Measurements from ENCODE around the gene GAMT. TPM values are rescaled to one million over a fixed set of nuclear protein-coding genes. Genes with fewer than 3 reads are reported as not detected.

GAMT gene
- 113 and 124 TPM in 2 replicates for total RNA-seq (2016; rRNA removed; fragmentation: Illumina TruSeq; extraction: Trizol)
- 167 and 206 TPM in 2 replicates for total RNA-seq (2016; cell fraction: cytosol; rRNA removed; fragmentation: Illumina TruSeq; extraction: Trizol; ENCODE audit: low read depth)
- 112 and 125 TPM in 2 replicates for total RNA-seq (2016; cell fraction: insoluble cytoplasmic fraction; rRNA removed; fragmentation: Illumina TruSeq; extraction: Trizol)
- total RNA-seq (2016; cell fraction: membrane; rRNA removed; fragmentation: Illumina TruSeq; extraction: Trizol): 130 and 170 TPM in 2 replicates
- 42.6 and 51.4 TPM in 2 replicates for total RNA-seq (2016; cell fraction: nucleus; rRNA removed; fragmentation: Illumina TruSeq; extraction: Trizol)
- 115 and 120 TPM in 2 replicates for polyA plus RNA-seq (2011; rRNA removed)
- polyA plus RNA-seq (2011; cell fraction: cytosol; rRNA removed): 103 and 156 TPM in 2 replicates
- 88.3 and 90.1 TPM in 2 replicates for polyA plus RNA-seq (2011; cell fraction: nucleus; rRNA removed)
- 74.3 and 76.0 TPM in 2 replicates for polyA plus RNA-seq (2012)
- polyA plus RNA-seq (2016; cell fraction: cytosol; fragmentation: Illumina TruSeq; extraction: Trizol; ENCODE audit: low read depth): 282 and 316 TPM in 2 replicates
- polyA plus RNA-seq (2016; cell fraction: insoluble cytoplasmic fraction; fragmentation: Illumina TruSeq; extraction: Trizol; ENCODE audit: low read depth): 152 and 183 TPM in 2 replicates
- 195 and 222 TPM in 2 replicates for polyA plus RNA-seq (2016; cell fraction: membrane; fragmentation: Illumina TruSeq; extraction: Trizol; ENCODE audit: low read depth)
- 119 and 134 TPM in 2 replicates for polyA plus RNA-seq (2016; cell fraction: nucleus; fragmentation: Illumina TruSeq; extraction: Trizol; ENCODE audit: insufficient read depth, low read depth)
- polyA minus RNA-seq (2011; rRNA and poly(A)+ RNA removed; ENCODE audit: low replicate concordance): 46.3 and 144 TPM in 2 replicates
- polyA minus RNA-seq (2011; cell fraction: cytosol; rRNA and poly(A)+ RNA removed): 48.8 and 63.0 TPM in 2 replicates
- polyA minus RNA-seq (2011; cell fraction: nucleus; rRNA and poly(A)+ RNA removed): 20.3 and 21.1 TPM in 2 replicates
- percentile 80 among the genes with signal in this experiment for Bru-seq, nascent RNA
- BruChase-seq, experiment 1, labeled RNA remaining after a 6-hour chase: percentile 82 among the genes with signal in this experiment
- BruChase-seq, experiment 2, labeled RNA remaining after a 2-hour chase: percentile 73 among the genes with signal in this experiment
- long read RNA-seq, experiment 1, transcript GAMT-201 (6 exons, 1,121 nt): major isoform, 300 of 339 reads
- long read RNA-seq, experiment 1, transcript GAMT-202 (5 exons, 1,769 nt): minor isoform, 17 of 339 reads
- long read RNA-seq, experiment 1, partial matches to known transcripts: 13 of 339 reads
- long read RNA-seq, experiment 1, other reads (novel, unspliced or antisense): 7 of 339 reads
- long read RNA-seq, experiment 2, transcript GAMT-201 (6 exons, 1,121 nt): major isoform, 282 of 349 reads
- long read RNA-seq, experiment 2, transcript GAMT-202 (5 exons, 1,769 nt): minor isoform, 7 of 349 reads
- long read RNA-seq, experiment 2, partial matches to known transcripts: 21 of 349 reads
- long read RNA-seq, experiment 2, other reads (novel, unspliced or antisense): 37 of 349 reads

DNA sequence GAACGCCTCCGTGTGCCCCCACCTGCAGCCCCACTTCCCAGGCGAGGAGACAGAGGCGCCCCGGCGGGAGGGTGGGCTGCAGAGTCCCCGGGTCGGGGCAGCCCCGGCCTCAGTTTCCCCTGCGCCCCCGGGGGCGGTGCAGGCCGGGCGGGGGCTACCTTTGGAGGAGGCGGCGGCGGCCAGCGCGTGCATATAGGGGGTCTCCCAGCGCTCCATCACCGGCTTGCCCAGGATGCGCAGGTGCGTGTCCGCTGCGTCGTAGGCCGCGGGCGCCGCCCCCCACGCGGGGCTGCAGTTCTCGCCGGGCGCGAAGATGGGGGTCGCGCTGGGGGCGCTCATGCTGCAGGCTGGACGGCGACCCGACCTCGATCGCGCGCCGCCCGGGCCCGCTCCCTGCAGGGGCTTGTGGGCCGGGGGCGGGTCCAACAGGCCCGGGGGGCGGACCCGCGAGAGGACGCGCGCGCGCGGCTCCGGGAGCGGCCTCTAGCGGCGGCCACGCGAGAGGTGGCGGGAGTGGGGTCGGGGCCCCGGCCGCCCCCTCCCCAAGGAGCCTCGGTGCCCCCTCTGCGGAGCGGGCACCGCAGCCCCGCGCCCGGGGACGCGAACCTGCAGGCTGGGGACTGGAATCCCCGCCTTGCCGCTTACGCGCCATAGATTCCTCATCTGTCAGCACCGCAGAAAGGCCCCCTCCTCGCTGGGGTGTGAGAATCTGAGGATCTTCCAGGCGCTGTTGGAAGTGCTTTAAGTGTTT, at the start of gene GAMT:
Gene GAMT (minus strand): TSS at position 405 of the 751 bp plus-strand sequence. CDS start 66 bp downstream, at position 339.
- Histone ChIP-seq H3K4me3 (replicated peaks in 1 of 3; ENCODE audit: insufficient read depth in 1 of 3, low read depth in 2 of 3, low read length in 3 of 3) (peak within 1 kb of the TSS; percentile 70 to 91 (median 78)), H3K27me3 (ENCODE audit: control insufficient read depth in 1 of 2, insufficient read depth in 2 of 2, low read length in 2 of 2) (no peaks in the 10 kb centered on the region), H3K9ac (ENCODE audit: insufficient read depth, low read depth, low read length) (peak within 1 kb of the TSS; percentile 75), H3K27ac (ENCODE audit: extremely low read length, insufficient read depth, low read length) (peak within 1 kb of the TSS; percentile 85), H4K20me1 (ENCODE audit: insufficient read depth, low read length) (no peaks in the 10 kb centered on the region), H3K9me3 (ENCODE audit: low read length) (no peaks in the 10 kb centered on the region), H2AFZ (ENCODE audit: low read length) (no peak within 1 kb of the TSS), H3K36me3 (replicated peaks in 1 of 2; ENCODE audit: control insufficient read depth in 1 of 2, insufficient read depth in 2 of 2, low read length in 2 of 2) (0 out of 5 replicates have a peak, but pooled peaks cover 0 to 2% of the 10 kb centered on the region in 2 experiments), H3K4me2 (ENCODE audit: low read depth, low read length) (peak within 1 kb of the TSS; percentile 98), H3K4me1 (ENCODE audit: insufficient read depth, low read length) (peaks cover 51% of the 10 kb centered on the region), H3K79me2 (ENCODE audit: insufficient read depth, low read length) (no peaks in the 10 kb centered on the region)
- ChIA-PET POLR2A (interaction anchor here (0.7 to 1.2 kb wide), 2 partner anchors 28 to 132 kb away, joined by 3 to 4 read pairs; partner anchors contain the start of gene CIRBP), CTCF (ENCODE audit: low intra/inter-chr PET ratio, low total read pairs) (no interaction called here)
- in situ Hi-C loops (cut with HindIII; ENCODE audit: extremely low pct_ligation_motif_present, low pct_unique_long_range_greater_than_20kb): no loop called here
- BruUV-seq (replicated peaks): no TSS peak
- ATAC-seq: peak; percentile 40
- intact Hi-C loops (cut with micrococcal nuclease; ENCODE audit: unreplicated experiment): no loop called here
- WGBS (ENCODE audit: low lambda C conversion rate): no CpG with 5 or more reads among the region's 87 CpGs
- FAIRE-seq: no peak
- DNase-seq (ENCODE audit: low spot score): no peak
- TF ChIP-seq NFKB2 (CRISPR knock-in tag; IDR thresholded peaks at IDR 0.05; ENCODE audit: borderline replicate concordance) (no peak), ZFP37 (CRISPR knock-in tag; IDR thresholded peaks at IDR 0.05; ENCODE audit: borderline replicate concordance) (no peak), BRD4 (CRISPR knock-in tag; IDR thresholded peaks at IDR 0.05) (peak; percentile 79), ZBTB8A (CRISPR knock-in tag; IDR thresholded peaks at IDR 0.05; ENCODE audit: borderline replicate concordance, low read depth) (no peak), ZNF619 (CRISPR knock-in tag; IDR thresholded peaks at IDR 0.05) (no peak), PHF5A (CRISPR knock-in tag; IDR thresholded peaks at IDR 0.05; ENCODE audit: low read depth, unreplicated experiment) (no peak), CHD2 (IDR thresholded peaks at IDR 0.05; ENCODE audit: low read depth, low read length) (peak; percentile 68; the same call in 1 of the 2 replicates), CAMTA2 (CRISPR knock-in tag; IDR thresholded peaks at IDR 0.05; ENCODE audit: borderline replicate concordance) (no peak), MXI1 (IDR thresholded peaks at IDR 0.05; ENCODE audit: borderline replicate concordance, low read depth, low read length) (no peak; the same call in 2 of the 3 replicates)
- TF ChIP-seq, protein P1, sequence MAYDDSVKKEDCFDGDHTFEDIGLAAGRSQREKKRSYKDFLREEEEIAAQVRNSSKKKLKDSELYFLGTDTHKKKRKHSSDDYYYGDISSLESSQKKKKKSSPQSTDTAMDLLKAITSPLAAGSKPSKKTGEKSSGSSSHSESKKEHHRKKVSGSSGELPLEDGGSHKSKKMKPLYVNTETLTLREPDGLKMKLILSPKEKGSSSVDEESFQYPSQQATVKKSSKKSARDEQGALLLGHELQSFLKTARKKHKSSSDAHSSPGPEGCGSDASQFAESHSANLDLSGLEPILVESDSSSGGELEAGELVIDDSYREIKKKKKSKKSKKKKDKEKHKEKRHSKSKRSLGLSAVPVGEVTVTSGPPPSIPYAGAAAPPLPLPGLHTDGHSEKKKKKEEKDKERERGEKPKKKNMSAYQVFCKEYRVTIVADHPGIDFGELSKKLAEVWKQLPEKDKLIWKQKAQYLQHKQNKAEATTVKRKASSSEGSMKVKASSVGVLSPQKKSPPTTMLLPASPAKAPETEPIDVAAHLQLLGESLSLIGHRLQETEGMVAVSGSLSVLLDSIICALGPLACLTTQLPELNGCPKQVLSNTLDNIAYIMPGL (CRISPR knock-in tag; IDR thresholded peaks at IDR 0.05; ENCODE audit: borderline replicate concordance in 1 of 2, low read depth in 1 of 2): peak in 1 of 2 experiments; percentile 41; a peak in 1 of 4 replicates
- TF ChIP-seq, protein P2, sequence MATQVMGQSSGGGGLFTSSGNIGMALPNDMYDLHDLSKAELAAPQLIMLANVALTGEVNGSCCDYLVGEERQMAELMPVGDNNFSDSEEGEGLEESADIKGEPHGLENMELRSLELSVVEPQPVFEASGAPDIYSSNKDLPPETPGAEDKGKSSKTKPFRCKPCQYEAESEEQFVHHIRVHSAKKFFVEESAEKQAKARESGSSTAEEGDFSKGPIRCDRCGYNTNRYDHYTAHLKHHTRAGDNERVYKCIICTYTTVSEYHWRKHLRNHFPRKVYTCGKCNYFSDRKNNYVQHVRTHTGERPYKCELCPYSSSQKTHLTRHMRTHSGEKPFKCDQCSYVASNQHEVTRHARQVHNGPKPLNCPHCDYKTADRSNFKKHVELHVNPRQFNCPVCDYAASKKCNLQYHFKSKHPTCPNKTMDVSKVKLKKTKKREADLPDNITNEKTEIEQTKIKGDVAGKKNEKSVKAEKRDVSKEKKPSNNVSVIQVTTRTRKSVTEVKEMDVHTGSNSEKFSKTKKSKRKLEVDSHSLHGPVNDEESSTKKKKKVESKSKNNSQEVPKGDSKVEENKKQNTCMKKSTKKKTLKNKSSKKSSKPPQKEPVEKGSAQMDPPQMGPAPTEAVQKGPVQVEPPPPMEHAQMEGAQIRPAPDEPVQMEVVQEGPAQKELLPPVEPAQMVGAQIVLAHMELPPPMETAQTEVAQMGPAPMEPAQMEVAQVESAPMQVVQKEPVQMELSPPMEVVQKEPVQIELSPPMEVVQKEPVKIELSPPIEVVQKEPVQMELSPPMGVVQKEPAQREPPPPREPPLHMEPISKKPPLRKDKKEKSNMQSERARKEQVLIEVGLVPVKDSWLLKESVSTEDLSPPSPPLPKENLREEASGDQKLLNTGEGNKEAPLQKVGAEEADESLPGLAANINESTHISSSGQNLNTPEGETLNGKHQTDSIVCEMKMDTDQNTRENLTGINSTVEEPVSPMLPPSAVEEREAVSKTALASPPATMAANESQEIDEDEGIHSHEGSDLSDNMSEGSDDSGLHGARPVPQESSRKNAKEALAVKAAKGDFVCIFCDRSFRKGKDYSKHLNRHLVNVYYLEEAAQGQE (IDR thresholded peaks at IDR 0.05; ENCODE audit: borderline replicate concordance in 1 of 2, low read depth in 1 of 2, low read length in 2 of 2): no peak

Measured in HepG2 (cell line).